CD4-positive, alpha-beta T cell treated with Interleukin-12 subunit alpha and Interleukin-12 subunit beta, for 1 hour (primary cell): Measurements from ENCODE around the gene ATG9B.

ENCODE experiments used
- DNase-seq: peaks from one replicate; pipeline ENCODE4 v3.0.0-alpha.2; 2020

ATG9B gene

DNA sequence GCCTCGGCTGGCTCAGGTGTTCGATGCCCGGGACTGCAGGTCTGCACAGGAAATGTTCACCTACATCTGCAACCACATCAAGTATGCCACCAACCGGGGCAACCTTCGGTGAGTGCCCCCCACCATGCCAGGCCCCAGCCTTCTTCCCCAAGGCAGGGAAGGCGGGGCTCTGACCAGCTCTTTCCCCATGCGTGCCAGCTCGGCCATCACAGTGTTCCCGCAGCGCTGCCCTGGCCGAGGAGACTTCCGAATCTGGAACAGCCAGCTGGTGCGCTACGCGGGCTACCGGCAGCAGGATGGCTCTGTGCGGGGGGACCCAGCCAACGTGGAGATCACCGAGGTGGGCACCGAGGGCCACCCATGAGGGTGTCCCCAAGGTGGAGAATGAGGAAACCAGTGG, 26.0 kb downstream of the ATG9B start:
- no peak for DNase-seq

DNA sequence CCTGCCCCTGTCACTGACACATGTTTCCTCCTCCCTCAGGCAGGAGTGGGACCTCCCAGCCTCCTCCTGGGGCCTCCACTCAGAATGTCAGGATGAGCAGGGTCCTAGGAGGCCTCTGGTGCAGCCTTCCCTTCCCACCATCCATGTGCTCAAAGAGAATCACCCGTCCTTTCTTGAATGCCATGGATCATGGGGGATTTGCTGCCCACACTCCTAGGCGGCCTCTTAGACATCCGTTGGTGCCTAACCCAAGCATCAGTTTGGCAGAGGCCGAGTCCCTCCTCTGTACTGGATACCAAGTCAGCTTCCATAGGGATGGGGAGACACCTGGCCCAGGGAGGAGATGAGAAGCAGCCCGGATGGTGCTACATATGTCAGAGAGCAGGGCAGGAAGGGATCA, 26.5 kb downstream of the ATG9B start:
- no peak for DNase-seq

DNA sequence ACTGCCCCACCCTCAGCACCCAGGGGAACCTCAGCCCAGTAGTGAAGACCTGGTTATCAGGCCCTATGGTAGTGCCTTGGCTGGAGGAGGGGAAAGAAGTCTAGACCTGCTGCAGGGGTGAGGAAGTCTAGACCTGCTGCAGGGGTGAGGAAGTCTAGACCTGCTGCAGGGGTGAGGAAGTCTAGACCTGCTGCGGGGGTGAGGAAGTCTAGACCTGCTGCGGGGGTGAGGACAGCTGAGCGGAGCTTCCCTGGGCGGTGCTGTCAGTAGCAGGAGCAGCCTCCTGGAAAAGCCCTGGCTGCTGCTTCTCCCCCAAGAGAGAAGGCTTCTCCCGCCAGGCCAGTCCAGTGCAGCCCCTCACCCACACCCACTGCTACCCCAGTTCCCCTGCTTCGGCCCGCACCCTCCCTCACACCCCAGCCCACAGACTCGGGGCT, 27.2 kb downstream of the ATG9B start:
- DNase-seq = no peak

DNA sequence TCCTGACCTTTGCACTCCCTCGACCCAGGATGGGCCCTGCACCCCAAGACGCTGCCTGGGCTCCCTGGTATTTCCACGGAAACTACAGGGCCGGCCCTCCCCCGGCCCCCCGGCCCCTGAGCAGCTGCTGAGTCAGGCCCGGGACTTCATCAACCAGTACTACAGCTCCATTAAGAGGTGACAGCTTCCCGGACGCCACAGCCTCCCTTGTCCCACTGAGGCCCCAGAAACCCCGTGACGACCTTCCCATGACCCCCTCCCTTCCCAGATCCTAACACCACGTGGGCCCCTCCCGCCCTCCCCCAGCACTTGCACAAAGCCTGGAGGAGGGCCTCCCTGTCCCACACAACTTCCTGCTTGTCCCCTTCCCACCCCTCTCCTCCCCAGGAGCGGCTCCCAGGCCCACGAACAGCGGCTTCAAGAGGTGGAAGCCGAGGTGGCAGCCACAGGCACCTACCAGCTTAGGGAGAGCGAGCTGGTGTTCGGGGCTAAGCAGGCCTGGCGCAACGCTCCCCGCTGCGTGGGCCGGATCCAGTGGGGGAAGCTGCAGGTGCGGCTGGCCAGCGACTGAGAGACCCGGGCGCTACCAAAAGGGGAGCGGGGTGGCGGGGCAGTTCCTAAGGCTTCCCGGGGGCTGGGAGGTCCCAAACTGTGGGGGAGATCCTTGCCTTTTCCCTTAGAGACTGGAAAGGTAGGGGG, 27.8 kb downstream of the ATG9B start:
- DNase-seq = no peak

DNA sequence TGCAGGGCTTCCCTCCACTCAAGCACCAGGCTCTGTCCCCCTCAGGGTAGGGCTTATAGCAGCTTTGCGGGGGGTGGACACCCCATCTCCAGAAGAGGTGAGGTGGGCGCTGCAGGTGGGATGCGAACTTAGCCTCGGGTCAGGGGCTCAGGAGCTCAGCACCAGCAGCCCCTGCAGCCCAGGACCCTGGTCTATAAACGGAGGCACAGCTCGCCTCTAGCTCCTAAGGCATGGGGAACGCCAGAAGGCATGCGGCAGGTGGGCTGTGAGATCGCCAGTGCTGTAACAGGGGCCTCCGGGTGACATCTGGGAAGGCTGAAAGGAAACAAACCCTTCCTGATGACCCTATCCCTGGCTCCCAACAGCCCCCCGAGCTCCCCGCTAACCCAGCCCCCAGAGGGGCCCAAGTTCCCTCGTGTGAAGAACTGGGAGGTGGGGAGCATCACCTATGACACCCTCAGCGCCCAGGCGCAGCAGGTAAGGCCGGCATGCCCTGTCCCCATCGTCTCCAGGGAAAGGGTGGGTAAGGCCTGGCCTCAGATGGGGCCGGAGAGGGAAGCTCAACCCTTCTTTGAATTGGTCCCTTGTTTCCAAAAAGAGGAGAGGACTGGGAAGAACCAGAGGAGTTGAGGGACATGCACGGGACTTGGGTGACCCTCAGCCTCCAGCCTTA, 29.3 kb downstream of the ATG9B start:
- DNase-seq = no peak

GRCh38 chr7:150994141-150994837, 30.0 kb downstream of the ATG9B start:
- no peak for DNase-seq

DNA sequence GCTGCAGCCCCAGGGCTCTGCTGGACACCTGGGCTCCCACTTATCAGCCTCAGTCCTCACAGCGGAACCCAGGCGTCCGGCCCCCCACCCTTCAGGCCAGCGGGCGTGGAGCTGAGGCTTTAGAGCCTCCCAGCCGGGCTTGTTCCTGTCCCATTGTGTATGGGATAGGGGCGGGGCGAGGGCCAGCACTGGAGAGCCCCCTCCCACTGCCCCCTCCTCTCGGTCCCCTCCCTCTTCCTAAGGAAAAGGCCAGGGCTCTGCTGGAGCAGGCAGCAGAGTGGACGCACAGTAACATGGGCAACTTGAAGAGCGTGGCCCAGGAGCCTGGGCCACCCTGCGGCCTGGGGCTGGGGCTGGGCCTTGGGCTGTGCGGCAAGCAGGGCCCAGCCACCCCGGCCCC, 30.8 kb downstream of the ATG9B start:
- no peak for DNase-seq

DNA sequence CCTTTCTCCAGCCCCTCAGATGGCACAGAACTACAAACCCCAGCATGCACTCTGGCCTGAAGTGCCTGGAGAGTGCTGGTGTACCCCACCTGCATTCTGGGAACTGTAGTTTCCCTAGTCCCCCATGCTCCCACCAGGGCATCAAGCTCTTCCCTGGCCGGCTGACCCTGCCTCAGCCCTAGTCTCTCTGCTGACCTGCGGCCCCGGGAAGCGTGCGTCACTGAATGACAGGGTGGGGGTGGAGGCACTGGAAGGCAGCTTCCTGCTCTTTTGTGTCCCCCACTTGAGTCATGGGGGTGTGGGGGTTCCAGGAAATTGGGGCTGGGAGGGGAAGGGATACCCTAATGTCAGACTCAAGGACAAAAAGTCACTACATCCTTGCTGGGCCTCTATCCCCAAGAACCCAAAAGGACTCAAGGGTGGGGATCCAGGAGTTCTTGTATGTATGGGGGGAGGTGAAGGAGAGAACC, 31.4 kb downstream of the ATG9B start:
- DNase-seq = no peak

- no peak for DNase-seq
Observed at GRCh38 chr7:150992051-150992640, 32.1 kb downstream of the ATG9B start.

DNA sequence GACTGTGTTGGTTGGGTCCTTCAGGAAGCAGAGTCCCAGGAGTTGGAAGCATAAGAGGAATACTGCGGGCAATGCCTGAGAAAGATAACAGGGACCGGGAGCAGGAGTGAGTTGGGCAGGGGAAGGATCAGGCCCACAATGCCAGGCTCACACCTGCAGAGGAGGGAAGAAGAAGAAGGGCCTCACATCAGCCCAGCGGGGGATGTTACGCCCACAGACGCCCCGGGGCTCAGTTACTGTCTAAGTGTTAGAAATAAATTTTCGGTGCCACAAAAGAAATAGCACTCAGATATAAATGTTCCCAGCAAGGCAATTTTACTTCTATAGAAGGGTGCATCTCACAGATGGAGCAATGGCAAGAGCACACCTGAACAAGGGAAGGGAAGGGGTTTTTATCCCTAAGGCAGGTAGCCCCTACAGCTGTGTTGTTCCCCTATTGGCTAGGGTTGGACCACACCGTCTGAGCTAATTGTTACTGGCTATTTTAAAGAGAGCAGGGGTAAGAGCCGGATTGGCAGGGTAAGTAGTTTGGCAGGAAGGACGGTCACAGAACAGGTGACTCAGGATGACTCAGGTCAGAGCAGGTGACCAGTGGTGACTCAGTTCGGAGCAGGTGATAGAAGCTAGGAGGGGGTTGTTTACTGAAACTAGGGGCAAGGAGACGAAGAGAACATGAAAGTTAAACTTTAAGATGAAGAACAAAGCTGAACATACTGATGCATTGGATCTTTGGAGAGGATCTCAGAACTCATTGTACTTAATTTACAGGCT, 33.7 kb downstream of the ATG9B start, which contains the start of gene NOS3:
TSS of gene NOS3 (plus strand) at position 602 of the 771 bp plus-strand sequence. CDS start 2,787 bp downstream, outside the sequence.
- DNase-seq = no peak

- DNase-seq = no peak
Observed at GRCh38 chr7:150989456-150989855, 34.8 kb downstream of the ATG9B start.

- peak; percentile 76 for DNase-seq
Observed at GRCh38 chr7:150988230-150989226, 35.8 kb downstream of the ATG9B start.

DNA sequence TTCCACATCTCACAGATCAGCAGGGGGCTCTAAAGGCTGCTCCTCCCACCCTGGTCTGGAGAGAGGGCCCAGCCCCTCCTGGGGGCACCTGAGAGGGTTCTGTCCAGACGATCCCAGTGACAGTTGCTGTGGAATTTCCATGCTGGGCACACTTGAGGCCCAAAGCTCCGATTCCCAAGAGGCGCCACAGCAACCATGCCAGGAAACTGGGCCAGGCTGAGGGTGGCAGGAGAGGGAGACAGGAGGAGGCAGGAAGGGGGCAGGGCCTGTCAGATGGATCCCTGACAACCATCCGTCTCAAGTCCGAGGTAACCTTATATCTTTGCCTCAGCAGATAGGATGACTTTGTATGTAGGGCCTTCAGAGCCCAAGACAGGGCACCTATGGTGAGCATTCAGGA, 37.7 kb downstream of the ATG9B start:
- no peak for DNase-seq

GRCh38 chr7:150986099-150986512, 38.2 kb downstream of the ATG9B start:
- peak; percentile 66 for DNase-seq

DNA sequence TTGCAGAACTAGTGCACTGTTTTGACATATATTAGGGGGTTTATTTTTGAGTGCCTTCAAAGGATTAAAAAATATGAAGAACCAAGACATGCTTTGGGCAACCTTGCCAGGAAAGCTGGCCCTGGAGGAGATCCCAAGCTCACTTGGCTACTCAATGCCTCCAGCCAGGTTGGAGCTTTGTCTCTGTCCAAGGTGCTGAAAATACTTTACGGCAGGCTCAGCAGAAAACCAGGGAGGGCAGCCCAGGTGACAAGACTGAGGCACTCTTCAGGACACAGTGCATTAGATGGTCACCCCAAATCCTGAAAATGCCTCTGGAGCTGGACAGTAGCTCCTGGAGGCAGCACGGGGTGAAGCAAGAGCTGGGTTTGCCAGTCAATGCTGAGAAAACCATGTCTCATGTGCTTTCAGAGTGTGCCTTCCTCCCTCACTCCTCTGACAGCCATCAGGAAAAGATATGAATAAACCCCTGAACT, 40.4 kb downstream of the ATG9B start:
- DNase-seq = peak; percentile 56

DNA sequence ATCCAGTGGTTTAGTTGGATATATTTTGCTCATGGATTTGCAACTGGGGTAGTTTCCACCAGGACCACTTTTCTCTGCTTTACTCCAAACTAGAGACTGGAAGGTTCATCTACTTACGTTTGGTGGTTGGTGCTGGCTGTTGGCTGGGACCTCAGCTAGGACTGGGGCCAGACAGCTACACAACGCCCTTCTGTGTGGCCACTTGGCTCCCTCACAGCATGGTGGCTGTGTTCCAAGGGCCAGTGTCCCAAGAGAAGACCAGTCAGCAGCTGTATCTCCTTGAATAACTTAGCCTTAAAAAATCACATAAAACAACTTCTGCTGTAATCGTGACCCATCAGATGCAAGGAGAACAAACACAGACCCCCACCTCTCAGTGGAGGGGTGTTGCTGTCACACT, 41.9 kb downstream of the ATG9B start:
- DNase-seq = no peak

- DNase-seq = no peak
Observed at GRCh38 chr7:150981644-150982043, 42.6 kb downstream of the ATG9B start.

- DNase-seq = no peak
Observed at GRCh38 chr7:150980663-150981062, 43.6 kb downstream of the ATG9B start.

- no peak for DNase-seq
Observed at GRCh38 chr7:150979713-150980390, 44.4 kb downstream of the ATG9B start.

DNA sequence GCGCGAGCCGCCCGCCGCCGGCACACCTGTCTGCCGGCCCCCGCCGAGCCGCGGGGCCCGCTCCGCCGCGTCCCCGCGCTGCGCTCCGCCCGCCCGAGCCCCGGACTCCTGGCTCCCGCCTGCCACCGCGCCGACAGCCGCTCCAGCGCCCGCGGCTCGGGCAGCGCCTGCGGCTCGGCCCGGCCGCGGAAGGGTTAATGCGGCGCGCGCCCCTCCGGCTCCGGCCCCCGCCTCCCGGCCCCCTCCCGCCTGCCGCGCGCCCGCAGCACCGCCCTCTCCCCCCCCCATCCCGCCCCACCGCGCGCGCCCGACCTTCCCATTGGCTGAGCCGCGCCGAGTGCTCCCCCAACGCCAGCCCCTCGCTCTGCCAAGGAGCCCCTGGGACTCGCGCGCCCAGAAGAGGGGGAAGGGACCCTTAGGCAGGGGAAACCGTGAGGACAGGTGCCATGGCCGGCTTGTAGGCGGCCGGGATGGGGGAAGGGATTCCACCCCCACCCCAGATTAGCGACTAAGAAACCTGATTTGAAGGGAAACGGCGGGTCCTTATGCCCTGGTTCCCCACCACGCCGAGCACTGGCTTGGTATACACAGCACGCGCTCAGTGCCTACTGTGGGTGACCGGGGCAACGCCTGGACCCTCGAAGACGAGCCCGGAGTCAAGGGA, 46.0 kb downstream of the ATG9B start, which contains the start of gene KCNH2:
TSS of gene KCNH2 (minus strand) at position 196 of the 664 bp plus-strand sequence. CDS start 408 bp downstream, outside the sequence.
- peak; percentile 52 for DNase-seq
